Measurements from ENCODE around the gene TESMIN. TPM values are rescaled to one million over a fixed set of nuclear protein-coding genes. Genes with fewer than 3 reads are reported as not detected.

TESMIN gene
- polyA plus RNA-seq, 3 donors: 16.3 to 18.6 (median 18.1) TPM

- DNase-seq (ENCODE audit: low read depth in 3 of 3, low spot score in 2 of 3): no peak
These were observed 65.5 kb downstream of the TESMIN start for GRCh38 chr11:68685656-68686380.

- no peak for DNase-seq (ENCODE audit: low read depth in 3 of 3, low spot score in 2 of 3)
These were observed 66.6 kb downstream of the TESMIN start, which contains the start of gene GAL for GRCh38 chr11:68684385-68685356. GAL (plus strand) TSS chr11:68684544; CDS start chr11:68684924, 380 bp downstream.

GRCh38 chr11:68683536-68684384, 67.6 kb downstream of the TESMIN start:
- DNase-seq (ENCODE audit: low read depth in 3 of 3, low spot score in 2 of 3): no peak

DNA sequence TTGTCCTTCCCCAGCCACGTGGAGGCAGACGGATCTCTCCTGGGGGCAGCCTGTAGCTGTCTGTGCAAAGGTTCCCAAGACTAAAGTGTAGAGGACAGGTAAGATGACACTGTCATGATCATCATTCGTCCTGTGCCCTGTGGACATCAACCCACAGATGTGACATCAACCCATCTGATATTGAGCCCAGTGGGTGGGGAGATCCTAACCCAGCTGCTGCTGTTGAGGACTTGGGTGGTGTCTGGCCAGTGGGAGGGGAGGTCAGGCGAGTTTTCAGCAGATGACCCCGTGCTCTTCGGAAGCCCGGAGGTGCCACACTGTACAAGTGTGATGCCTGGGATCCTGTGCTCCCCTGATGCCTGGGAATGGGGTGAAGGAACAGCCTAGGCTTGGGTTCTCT, 68.2 kb downstream of the TESMIN start:
- no peak for DNase-seq (ENCODE audit: low read depth in 3 of 3, low spot score in 2 of 3)

DNA sequence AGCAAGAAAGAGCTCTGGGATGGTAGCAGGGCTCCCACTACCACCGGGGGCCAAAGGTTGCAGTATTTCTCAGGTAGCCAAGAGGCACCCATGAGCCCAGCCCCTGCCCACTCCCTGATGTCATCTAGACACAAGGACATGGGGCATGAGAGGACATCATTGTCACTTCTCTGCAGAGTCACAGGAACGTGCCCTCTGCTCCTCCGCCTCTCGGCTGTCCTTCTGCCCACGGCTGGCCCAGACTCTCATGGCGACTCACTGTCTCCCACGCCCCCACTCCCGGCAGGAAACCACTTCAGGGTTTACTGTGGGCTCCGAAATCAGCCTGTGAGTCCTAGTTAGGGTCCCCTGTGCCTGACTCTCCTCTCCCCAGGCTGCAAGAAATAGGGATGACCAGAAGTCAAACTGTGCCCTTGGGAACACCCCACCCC, 68.8 kb downstream of the TESMIN start:
- DNase-seq (ENCODE audit: low read depth in 3 of 3, low spot score in 2 of 3): no peak

DNA sequence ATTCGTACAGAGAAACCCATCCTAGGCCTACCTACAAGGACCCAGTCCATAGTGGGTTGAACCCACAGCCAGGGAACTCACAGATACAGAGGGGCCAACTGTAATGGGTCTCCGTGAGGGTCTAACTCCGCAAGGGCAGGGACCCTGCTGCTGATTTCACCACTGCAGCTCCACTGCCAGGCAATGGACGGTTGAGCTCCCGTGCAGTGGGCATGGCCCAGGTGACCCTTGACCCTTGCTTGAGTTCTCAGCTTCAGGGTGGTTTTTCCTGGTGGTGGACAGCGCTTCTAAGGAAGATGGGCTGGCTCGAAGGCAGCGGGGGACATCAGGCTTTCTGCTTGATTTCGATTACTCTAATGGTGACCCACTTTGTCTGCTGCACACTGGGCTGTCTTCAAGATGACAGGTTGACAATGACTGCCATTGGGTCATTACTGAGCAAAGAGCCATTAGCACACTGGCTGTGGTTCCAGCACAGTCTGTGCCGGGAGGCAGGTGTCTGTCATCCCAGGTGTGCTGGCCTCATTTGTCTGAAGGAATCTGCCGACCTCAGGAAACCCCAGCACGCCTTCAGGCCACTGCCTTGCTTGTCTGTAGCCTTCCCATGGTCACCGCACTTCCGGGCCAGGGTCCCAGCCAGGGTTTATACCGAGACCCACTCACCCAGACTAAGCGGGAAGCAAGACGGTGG, 70.6 kb downstream of the TESMIN start:
- no peak for DNase-seq (ENCODE audit: low read depth in 3 of 3, low spot score in 2 of 3)

DNA sequence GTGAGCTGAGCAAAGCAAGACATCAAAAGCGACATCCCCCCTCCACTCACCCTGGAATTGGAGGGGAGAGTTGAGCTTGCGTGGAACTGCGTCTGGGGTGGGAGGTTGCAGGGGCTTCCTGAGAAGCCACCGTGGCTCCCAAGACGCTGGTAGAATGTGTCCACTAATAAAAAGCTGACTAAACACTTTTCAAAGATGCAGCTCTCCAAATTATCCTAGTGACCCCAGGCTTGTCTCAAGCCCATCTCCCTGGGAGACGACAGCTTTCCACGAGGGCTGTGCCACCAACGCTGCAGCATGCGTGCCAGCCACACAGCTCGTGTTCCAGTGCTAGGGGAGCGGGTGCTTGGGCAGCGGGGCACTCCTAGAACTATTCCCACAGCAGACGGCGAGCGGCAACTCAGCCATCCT, 73.3 kb downstream of the TESMIN start:
- DNase-seq (ENCODE audit: low read depth in 3 of 3, low spot score in 2 of 3): no peak

DNA sequence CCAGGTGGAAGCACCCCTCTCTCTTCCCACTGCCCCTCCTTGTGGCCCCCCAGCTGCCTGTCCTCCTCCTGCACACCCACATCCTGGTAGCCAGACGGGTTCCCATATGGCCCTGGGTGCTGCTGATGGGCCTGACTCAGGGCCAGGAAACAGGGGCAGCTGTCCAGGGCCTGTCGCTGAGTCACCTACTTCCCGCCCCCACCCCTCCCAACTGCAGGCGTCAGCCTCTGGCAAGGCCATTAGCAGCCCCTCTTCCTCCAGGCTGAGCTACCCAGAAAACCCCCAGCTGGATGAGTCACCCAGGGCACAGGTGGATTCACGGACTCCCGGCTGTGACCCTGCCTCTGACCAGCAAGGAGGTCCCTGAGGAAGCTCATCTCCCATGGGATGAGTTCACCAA, 73.9 kb downstream of the TESMIN start:
- no peak for DNase-seq (ENCODE audit: low read depth in 3 of 3, low spot score in 2 of 3)

DNA sequence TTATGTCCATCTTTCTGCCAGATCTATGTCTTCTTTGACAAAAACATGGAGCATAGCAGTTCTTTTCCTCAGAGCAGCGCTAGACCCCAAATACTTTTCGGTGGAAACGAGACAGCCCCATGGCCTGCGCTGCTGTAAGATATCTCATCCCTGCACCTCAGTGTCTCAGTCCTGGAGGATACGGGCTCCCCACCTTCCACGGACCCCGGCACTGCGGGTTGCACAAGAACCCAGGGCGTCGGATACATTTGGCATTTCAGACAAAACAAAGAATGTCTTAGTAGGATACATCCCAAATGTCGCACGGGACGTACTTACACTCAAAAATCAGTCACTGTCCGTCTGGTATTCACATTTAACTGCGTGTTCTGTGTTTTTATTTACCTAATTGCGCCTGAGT, 76.9 kb downstream of the TESMIN start:
- DNase-seq (ENCODE audit: low read depth in 3 of 3, low spot score in 2 of 3): no peak

GRCh38 chr11:68673991-68674390, 77.3 kb downstream of the TESMIN start:
- no peak for DNase-seq (ENCODE audit: low read depth in 3 of 3, low spot score in 2 of 3)

- no peak for DNase-seq (ENCODE audit: low read depth in 3 of 3, low spot score in 2 of 3)
These were observed 77.9 kb downstream of the TESMIN start for GRCh38 chr11:68673306-68673945.

DNA sequence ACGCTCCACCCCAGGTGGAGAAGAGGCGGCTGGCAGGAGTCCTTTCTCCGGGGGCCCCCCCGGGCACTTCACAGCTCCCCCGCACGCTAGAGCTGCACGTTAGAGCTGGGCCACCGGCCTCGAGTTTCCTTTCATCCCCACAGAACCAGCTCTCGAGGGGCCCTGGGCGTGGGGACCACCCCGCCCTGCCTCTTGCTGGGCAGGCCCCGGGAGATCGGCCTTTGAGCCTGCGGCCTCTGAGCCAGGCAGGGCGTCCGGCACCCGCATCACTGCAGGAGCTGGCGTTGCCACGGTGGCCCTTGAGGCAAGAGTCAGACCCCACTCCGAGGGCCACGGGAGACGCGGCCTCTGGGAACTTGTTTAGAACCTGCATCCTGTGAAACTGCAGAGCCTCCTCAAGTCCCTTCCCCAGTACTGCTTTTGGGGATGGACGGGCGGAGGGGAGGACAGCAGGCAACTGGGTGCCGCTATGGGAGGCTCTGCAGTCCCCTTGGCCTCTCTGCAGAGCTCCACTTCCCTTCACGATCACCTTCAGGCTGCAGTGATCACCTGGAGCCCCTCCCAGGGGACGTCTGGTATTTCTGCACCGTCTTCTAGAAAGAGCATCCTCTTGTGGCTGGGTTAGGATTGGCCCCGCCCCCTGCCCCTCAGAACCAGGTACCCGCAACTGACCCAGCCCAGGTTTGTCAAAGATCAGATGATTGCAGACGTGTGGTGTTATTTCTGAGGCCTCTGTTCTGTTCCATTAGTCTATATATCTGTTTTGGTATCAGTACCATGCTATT, 80.9 kb downstream of the TESMIN start:
- no peak for DNase-seq (ENCODE audit: low read depth in 3 of 3, low spot score in 2 of 3)

DNA sequence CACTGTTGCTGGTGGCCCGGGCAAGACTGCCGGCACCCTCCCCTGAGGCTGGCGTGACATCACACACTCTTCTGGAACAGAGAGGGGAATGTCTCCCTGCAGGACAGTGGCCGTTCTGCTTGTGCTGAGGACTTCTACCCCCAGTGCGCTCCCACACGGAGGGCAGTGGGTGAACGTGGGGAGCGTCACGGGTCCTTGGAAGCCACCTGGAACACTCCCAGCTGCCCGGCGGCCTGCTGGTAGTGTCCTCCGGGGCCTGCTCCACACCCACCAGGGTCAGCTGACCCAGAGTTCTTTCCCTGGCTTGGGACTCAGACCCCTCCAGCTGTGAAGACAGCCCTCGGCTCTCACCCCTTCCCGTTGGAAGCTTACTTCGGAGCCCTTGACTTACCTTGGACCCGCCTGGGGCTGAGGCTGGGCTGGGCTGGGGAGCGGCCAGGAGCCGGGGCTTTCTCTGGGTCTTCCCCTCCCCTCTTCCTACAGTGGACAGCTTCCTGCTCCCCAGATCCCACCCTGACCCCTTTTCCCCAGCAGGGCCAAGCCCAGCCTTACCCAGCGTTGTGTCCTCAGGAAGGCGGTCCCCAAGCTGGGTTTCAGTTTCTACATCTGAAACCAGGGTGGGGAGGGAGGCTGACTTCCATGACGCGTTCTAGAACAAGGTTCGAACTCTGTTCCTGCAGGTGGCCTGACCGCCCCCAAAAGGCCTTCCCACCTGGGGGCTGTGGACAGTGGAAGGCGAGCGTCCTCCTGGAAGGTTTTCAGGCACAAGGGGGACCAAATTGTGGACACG, 81.8 kb downstream of the TESMIN start:
- DNase-seq (ENCODE audit: low read depth in 3 of 3, low spot score in 2 of 3): no peak

DNA sequence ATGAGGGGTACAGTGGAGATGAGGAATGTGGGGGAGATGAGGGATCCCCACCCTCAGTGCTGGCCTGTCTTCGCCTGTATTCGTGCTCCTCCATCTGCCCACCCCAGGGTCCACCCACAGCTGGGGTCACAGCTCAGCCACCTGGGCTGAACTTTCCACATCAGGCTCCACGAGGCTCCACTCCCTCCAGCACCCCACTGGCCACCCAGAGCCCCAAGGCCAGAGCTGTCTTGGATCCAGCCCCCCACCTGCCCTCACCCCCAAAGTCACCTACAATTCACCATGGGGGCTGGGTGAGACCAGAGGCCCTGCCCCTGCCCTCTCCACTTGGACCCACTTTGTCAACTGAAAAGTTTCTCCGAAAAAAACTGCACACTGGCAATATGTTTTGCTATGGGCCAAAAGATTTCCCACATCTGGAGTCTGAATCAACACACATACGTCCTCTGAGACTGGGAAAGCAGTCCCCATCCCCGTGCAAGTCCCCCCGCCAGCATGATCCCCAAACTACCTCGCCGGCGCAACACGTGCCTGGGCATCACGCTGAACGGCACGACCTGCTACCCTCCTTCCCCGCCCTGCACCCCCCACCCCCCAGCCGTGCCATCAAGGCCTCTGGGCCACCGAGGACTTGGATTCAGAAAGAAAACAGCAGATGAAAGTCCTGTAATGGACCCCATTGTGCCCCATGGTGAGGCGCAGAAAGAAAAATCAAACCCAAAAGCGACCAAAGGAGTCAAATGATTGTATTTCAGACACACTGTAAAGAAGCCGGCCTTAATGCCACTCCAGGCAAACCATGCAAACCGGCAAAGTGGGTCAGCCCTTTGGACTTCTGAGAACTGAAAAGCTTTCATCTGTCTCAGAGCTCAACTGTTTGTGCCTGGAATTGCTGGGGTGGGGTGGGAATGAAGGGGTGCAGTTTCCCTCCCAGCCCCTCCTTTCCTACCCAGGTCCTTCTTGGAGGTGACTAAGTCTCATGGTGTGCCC, 83.5 kb downstream of the TESMIN start:
- no peak for DNase-seq (ENCODE audit: low read depth in 3 of 3, low spot score in 2 of 3)

DNA sequence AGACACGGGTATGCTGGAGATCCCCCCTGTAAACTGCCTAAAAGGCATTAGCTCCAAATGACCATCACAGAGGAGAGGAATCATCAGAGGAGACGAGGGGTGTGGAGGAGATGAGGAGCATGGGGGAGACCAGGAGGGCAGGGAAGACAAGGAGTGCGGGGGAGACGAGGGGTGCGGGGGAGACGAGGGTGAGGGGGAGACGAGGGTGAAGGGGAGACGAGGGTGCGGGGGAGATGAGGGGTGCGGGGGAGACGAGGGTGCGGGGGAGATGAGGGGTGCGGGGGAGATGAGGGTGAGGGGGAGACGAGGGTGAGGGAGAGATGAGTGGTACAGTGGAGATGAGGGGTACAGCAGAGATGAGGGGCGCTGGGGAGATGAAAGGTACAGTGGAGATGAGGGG, 84.5 kb downstream of the TESMIN start:
- no peak for DNase-seq (ENCODE audit: low read depth in 3 of 3, low spot score in 2 of 3)

- DNase-seq (ENCODE audit: low read depth in 3 of 3, low spot score in 2 of 3): no peak
These were observed 85.9 kb downstream of the TESMIN start for GRCh38 chr11:68665436-68665835.

DNA sequence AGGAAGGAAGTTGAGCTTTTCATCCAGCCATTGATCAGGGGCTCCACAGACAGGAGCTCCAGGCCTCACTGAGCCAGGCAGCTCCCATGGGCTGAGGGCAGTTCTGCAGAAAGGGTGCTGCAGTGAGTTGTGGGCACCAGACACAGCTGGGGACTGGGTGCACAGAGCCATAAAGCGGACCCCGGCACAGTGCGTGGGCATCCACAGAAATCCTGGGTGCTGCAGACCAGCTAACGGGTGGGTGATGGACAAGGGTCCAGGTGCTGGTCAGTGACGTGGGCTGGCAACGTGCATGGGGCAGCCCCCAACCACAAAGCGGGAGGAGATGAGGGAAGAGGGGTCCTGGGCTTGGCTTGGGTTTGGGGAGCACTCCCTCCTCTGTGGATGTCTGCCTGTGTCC, 86.4 kb downstream of the TESMIN start:
- DNase-seq (ENCODE audit: low read depth in 3 of 3, low spot score in 2 of 3): no peak
